Measurements from ENCODE around the gene ZMIZ2.
"Not testable (repeated sequence)": the region's sequence is repeated elsewhere in the genome, so short reads cannot be mapped to it uniquely, and the experiment has no call there.

Gene ZMIZ2

DNA sequence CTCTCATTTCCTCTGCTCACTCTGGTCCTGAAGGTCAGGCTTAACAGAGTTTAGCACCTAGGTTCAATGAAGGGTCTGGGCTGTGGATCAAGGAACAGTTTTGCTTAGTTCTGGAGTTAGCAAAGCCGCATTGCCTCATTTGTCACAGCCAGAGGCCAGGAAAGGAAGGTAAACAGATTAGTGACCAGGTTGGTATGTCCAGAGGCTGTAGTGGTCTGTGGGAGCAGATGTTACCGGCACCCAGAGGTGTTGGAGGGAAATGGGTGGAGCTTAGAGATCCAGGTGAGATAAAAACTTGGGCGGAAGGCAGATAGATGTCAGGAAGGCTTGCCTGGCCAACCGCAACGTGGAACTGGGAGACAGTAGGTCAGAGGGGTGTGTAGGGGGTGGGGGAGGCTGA lies 36.6 kb upstream of the ZMIZ2 start:
- Histone ChIP-seq H3K4me1 (no peaks in the 10 kb centered on the region), H3K4me3 (no peak overlapping the region), H3K27me3 (ENCODE audit: low read depth) (no peaks in the 10 kb centered on the region), H3K9me3 (no peaks in the 10 kb centered on the region), H3K36me3 (replicated peaks) (peaks cover 13% of the 10 kb centered on the region)
- in situ Hi-C loops (cut with MboI; ENCODE audit: low sequenced_read_pairs), result no loop called here
- no peak for DNase-seq (ENCODE audit: low spot score in 2 of 2)

DNA sequence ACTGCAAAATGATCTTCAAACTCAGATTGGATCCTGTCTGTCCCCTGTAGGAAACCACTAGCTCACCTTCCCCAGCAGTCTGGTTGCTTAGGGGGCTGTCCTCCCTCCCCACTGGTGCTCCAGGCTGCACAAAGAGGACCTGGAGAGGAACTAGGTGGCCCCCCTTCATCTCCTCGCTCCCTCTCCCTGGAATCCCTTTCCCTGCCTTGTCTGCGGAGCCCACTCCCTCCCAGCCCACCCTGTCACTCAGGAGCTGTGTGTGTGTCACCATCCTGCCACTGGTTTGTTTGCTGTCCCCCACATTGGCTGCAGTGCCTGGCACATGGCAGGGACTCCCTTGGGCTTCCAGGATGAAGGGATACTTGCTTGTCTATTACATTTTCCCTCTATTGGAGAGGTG lies 35.5 kb upstream of the ZMIZ2 start:
- H3K9me3 ChIP-seq, result no peaks in the 10 kb centered on the region
- in situ Hi-C loops (cut with MboI; ENCODE audit: low sequenced_read_pairs), result no loop called here

GRCh38 chr7:44713680-44714335 lies 34.8 kb upstream of the ZMIZ2 start:
- DNase-seq (ENCODE audit: low spot score in 2 of 2), result no peak
- H3K9me3 ChIP-seq, result no peaks in the 10 kb centered on the region
- no peak overlapping the region for H3K4me3 ChIP-seq
- H3K36me3 ChIP-seq (replicated peaks), result 0 out of 2 replicates have a peak, but pooled peaks cover 2% of the 10 kb centered on the region
- H3K27me3 ChIP-seq (ENCODE audit: low read depth), result no peaks in the 10 kb centered on the region
- in situ Hi-C loops (cut with MboI; ENCODE audit: low sequenced_read_pairs), result no loop called here
- H3K4me1 ChIP-seq, result no peaks in the 10 kb centered on the region

More for the DNA sequence above, 35.5 kb upstream of the ZMIZ2 start:
- H3K36me3 ChIP-seq (replicated peaks), result peaks cover 2% of the 10 kb centered on the region; the same call in 1 of the 2 replicates
- no peak overlapping the region for H3K4me3 ChIP-seq
- H3K4me1 ChIP-seq, result no peaks in the 10 kb centered on the region
- no peaks in the 10 kb centered on the region for H3K27me3 ChIP-seq (ENCODE audit: low read depth)
- DNase-seq (ENCODE audit: low spot score in 2 of 2), result no peak

GRCh38 chr7:44716205-44716604 lies 32.4 kb upstream of the ZMIZ2 start:
- no peak for DNase-seq (ENCODE audit: low spot score in 2 of 2)
- H3K4me1 ChIP-seq, result no peaks in the 10 kb centered on the region
- H3K27me3 ChIP-seq (ENCODE audit: low read depth), result no peaks in the 10 kb centered on the region
- no peak overlapping the region for H3K4me3 ChIP-seq
- H3K9me3 ChIP-seq, result no peaks in the 10 kb centered on the region
- in situ Hi-C loops (cut with MboI; ENCODE audit: low sequenced_read_pairs), result no loop called here
- no peaks in the 10 kb centered on the region for H3K36me3 ChIP-seq (replicated peaks)

- Histone ChIP-seq H3K4me1 (no peaks in the 10 kb centered on the region), H3K27me3 (ENCODE audit: low read depth) (no peaks in the 10 kb centered on the region), H3K36me3 (replicated peaks) (no peaks in the 10 kb centered on the region), H3K4me3 (no peak overlapping the region), H3K9me3 (no peaks in the 10 kb centered on the region)
- DNase-seq (ENCODE audit: low spot score in 2 of 2), result no peak
- in situ Hi-C loops (cut with MboI; ENCODE audit: low sequenced_read_pairs), result no loop called here
These were observed 28.3 kb upstream of the ZMIZ2 start for GRCh38 chr7:44720301-44720700.

DNA sequence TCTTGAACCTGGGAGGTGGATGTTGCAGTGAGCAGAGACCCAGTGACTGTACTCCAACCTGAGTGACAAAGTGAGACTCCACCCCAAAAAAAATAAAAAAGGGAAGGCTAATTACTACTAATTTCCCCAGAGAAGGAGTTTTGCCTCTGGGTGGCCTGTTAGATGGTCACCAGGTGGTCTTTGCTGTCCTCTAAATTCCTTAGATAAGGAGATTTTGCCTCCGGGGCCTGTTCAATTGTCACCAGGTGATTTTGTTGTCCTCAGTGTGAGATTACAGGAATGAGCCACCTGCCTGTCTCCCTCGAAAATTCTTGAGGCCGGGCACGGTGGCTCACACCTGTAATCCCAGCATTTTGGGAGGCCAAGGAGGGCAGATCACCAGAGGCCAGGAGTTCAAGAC lies 24.4 kb upstream of the ZMIZ2 start:
- in situ Hi-C loops (cut with MboI; ENCODE audit: low sequenced_read_pairs), result no loop called here
- no peak for DNase-seq (ENCODE audit: low spot score in 2 of 2)
- Histone ChIP-seq H3K4me1 (no peaks in the 10 kb centered on the region), H3K27me3 (ENCODE audit: low read depth) (no peaks in the 10 kb centered on the region), H3K4me3 (no peak overlapping the region), H3K9me3 (no peaks in the 10 kb centered on the region), H3K36me3 (replicated peaks) (no peaks in the 10 kb centered on the region)

GRCh38 chr7:44726250-44726649 lies 22.4 kb upstream of the ZMIZ2 start:
- DNase-seq (ENCODE audit: low spot score in 2 of 2); H3K9me3 ChIP-seq; H3K4me3 ChIP-seq; H3K4me1 ChIP-seq; in situ Hi-C loops (cut with MboI; ENCODE audit: low sequenced_read_pairs); H3K36me3 ChIP-seq (replicated peaks); H3K27me3 ChIP-seq (ENCODE audit: low read depth): not testable (repeated sequence)

DNA sequence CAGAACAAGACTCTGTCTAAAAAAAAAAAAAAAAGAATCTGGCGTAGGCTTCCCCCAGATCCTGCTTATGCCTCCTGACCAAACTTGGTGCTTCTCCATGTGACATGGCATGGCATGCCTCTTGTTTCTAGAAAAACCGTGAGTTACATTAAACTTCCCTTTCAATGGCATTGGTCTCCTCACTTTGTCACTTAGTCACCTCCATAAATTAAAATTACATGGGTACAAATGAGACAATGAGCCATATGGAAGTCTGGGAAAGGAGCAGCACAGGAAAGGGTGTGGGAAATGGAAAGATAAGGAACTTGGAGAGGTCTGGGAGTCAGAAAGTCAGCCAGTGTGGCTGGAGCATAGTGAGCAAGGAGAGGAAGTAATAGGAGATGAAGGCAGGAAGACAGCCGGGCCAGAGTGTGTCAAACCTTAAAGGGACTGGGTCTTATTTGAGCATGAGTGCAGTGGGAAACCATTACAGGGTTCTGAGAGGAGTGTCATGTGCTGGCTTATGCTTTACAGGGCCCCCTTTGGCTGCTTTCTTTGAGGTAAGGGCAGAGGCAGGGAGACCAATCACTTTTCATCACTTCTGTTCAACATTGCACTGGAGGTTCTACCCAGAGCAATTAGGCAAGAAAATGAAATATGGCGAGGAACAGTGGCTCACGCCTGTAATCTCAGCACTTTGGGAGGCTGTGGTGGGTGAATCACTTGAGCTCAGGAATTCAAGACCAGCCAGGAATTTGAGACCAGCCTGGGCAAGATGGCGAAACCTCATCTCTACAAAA lies 21.3 kb upstream of the ZMIZ2 start:
- H3K9me3 ChIP-seq, result no peaks in the 10 kb centered on the region

DNA sequence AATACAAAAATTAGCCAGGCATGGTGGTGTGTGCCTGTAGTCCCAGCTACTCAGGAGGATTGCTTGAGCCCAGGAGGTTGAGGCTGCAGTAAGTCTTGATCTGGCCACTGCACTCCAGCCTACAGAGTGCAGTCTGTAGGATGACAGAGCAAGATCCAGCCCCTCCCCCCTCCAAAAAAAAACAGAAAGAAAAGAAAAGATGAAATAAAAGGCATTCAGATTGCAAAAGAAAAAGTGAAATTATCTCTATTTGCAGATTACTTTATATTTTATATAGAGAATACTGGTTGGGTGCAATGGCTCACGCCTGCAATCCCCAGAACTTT lies 20.7 kb upstream of the ZMIZ2 start:
- Histone ChIP-seq H3K36me3 (replicated peaks) (no peaks in the 10 kb centered on the region), H3K4me3 (no peak overlapping the region), H3K27me3 (ENCODE audit: low read depth) (no peaks in the 10 kb centered on the region), H3K9me3 (no peaks in the 10 kb centered on the region), H3K4me1 (no peaks in the 10 kb centered on the region)
- no peak for DNase-seq (ENCODE audit: low spot score in 2 of 2)
- in situ Hi-C loops (cut with MboI; ENCODE audit: low sequenced_read_pairs), result no loop called here

More for the DNA sequence above, 21.3 kb upstream of the ZMIZ2 start:
- H3K4me1 ChIP-seq, result no peaks in the 10 kb centered on the region
- no peak for DNase-seq (ENCODE audit: low spot score in 2 of 2)
- H3K36me3 ChIP-seq (replicated peaks), result no peaks in the 10 kb centered on the region
- in situ Hi-C loops (cut with MboI; ENCODE audit: low sequenced_read_pairs), result no loop called here
- H3K4me3 ChIP-seq, result no peak overlapping the region
- no peaks in the 10 kb centered on the region for H3K27me3 ChIP-seq (ENCODE audit: low read depth)

DNA sequence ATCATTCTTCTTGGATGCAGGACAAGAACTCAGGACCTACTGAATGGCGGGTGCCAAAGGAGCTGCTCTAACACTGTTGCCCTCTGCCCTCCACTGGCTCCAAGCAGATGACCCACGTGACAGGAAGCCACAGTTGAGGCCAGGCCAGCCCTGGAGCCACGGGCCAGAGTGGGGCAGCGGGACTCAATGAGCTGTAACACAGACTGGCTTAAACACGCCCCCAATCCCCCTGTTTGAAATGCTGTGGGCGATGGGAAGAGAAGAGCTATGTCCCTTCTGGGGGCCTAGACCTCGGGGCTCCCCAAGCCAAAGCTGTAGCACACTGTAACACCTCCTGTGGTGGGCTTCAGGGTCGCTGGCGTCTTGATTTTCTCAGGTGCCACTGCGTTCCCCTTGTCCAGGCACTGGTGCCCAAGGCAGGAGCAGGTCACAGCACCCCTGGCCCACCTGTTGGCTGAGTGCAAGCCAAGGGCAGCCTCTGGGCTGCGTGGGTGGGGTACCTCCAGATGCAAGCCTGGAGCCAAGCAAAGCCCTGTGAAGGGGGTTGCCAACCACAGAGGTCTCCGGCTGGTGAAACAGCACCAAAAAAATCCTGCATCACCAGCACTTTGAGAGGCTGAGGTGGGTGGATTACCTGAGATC lies 18.6 kb upstream of the ZMIZ2 start:
- H3K27me3 ChIP-seq (ENCODE audit: low read depth), result no peaks in the 10 kb centered on the region
- no peaks in the 10 kb centered on the region for H3K9me3 ChIP-seq
- in situ Hi-C loops (cut with MboI; ENCODE audit: low sequenced_read_pairs), result no loop called here
- no peak overlapping the region for H3K4me3 ChIP-seq
- H3K4me1 ChIP-seq, result no peaks in the 10 kb centered on the region
- DNase-seq (ENCODE audit: low spot score in 2 of 2), result no peak
- H3K36me3 ChIP-seq (replicated peaks), result no peaks in the 10 kb centered on the region

DNA sequence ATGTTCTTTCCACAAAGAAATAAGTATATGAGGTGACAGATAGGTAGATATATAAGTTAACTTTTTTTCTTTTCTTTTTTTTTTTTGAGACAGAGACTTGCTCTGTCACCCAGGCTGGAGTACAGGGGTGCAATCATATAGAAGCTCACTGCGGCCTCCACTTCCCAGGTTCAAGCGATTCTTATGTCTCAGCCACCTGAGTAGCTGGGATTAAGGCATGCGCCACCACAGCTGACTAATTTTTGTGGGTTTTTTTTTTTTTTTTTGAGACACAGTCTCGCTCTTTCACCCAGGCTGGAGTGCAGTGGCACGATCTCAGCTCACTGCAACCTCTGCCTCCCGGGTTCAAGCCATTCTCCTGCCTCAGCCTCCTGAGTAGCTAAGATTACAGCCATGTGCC lies 15.7 kb upstream of the ZMIZ2 start:
- H3K9me3 ChIP-seq; DNase-seq (ENCODE audit: low spot score in 2 of 2); H3K27me3 ChIP-seq (ENCODE audit: low read depth); H3K36me3 ChIP-seq (replicated peaks); H3K4me1 ChIP-seq; in situ Hi-C loops (cut with MboI; ENCODE audit: low sequenced_read_pairs); H3K4me3 ChIP-seq: not testable (repeated sequence)

GRCh38 chr7:44733708-44734481 lies 14.8 kb upstream of the ZMIZ2 start:
- no peaks in the 10 kb centered on the region for H3K9me3 ChIP-seq
- in situ Hi-C loops (cut with MboI; ENCODE audit: low sequenced_read_pairs), result no loop called here
- no peaks in the 10 kb centered on the region for H3K36me3 ChIP-seq (replicated peaks)
- no peak overlapping the region for H3K4me3 ChIP-seq
- DNase-seq (ENCODE audit: low spot score in 2 of 2), result no peak
- H3K4me1 ChIP-seq, result no peaks in the 10 kb centered on the region
- H3K27me3 ChIP-seq (ENCODE audit: low read depth), result no peaks in the 10 kb centered on the region

DNA sequence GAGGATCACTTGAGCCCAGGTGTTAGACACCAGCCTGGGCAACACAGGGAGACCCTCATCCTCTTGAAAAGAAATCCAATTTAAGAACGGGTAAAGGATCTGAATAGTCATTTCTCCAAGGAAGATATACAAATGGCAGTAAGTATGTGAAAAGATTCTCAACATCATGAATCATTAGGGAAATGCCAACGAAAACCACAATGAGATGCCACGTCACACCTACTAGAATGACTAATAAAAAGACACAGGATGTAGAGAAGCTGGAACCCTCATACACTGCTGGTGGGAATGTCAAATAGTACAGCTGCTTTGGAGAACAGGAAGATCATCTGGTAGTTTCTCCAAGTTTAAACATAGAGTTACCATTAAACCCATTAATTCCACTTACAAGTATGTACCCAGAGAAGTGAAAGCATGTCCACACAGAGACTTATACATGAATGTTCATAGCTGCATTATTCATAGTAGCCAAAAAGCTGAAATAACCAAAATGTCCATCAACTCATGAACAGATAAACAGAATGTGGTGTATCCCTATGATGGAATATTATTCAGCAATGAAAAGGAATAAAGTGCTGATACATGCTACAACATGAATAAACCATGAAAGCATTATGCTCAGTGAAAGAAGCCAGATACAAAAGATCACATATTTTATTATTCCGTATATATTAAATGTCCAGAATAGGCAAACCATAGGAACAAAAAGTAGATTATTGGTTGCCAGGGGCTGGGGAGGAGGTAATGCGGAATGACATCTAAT lies 13.1 kb upstream of the ZMIZ2 start:
- Histone ChIP-seq H3K36me3 (replicated peaks) (no peaks in the 10 kb centered on the region), H3K9me3 (no peaks in the 10 kb centered on the region), H3K4me1 (no peaks in the 10 kb centered on the region), H3K4me3 (no peak overlapping the region), H3K27me3 (ENCODE audit: low read depth) (no peaks in the 10 kb centered on the region)
- in situ Hi-C loops (cut with MboI; ENCODE audit: low sequenced_read_pairs), result no loop called here
- DNase-seq (ENCODE audit: low spot score in 2 of 2), result no peak
